Lower leg skin (tissue), 3 donors: ENCODE results near the gene SLC6A18.

Source experiments
- CTCF ChIP-seq, 3 donors: fragments of 450-650 bp; IDR thresholded peaks; one replicate each; pipeline ENCODE4 v1.5.1; 2016; ENCODE audit warnings: antibody characterized with exemption in 3 of 3, mild to moderate bottlenecking in 3 of 3, moderate library complexity in 2 of 3
- POLR2A ChIP-seq, 2 donors: fragments of 450-650 bp; IDR thresholded peaks; one replicate each; pipeline ENCODE4 v1.6.1; 2016 to 2017; ENCODE audit warnings: antibody characterized with exemption in 2 of 2, mild to moderate bottlenecking in 1 of 2, moderate library complexity in 1 of 2

GRCh38 chr5:1244976-1245375, 19.8 kb downstream of the SLC6A18 start:
- no peak for TF ChIP-seq CTCF (IDR thresholded peaks at IDR 0.05)
- no peak for TF ChIP-seq POLR2A (IDR thresholded peaks at IDR 0.05)
